Neural cell (in vitro differentiated cells): ENCODE measurements around the gene ACR.

Experiments
- EP300 ChIP-seq: fragments of 450-650 bp; conservative IDR thresholded peaks from 2 replicates; pipeline ENCODE4 v1.6.1; 2014; ENCODE audit warnings: antibody characterized with exemption, mild to moderate bottlenecking, moderate library complexity; ENCODE audit not compliant: poor library complexity, severe bottlenecking
- EZH2 ChIP-seq: fragments of 200-600, 300-800 bp; shearing (Covaris generic), sonication (generic); IDR thresholded peaks from 2 replicates; pipeline ENCODE4 v1.6.1; 2014; ENCODE audit warnings: antibody characterized with exemption, low read length, borderline replicate concordance, mild to moderate bottlenecking; ENCODE audit not compliant: insufficient read depth, poor library complexity, severe bottlenecking
- MXI1 ChIP-seq: fragments of 450-650 bp; conservative IDR thresholded peaks from 2 replicates; pipeline ENCODE4 v1.6.1; 2014; ENCODE audit warnings: antibody characterized with exemption, mild to moderate bottlenecking; ENCODE audit not compliant: poor library complexity, severe bottlenecking
- POLR2AphosphoS5 ChIP-seq: IDR thresholded peaks from 2 replicates; pipeline ENCODE4 v1.6.1; 2012
- RAD21 ChIP-seq: fragments of 450-650 bp; conservative IDR thresholded peaks from 2 replicates; pipeline ENCODE4 v1.6.1; 2014; ENCODE audit warnings: antibody characterized with exemption, mild to moderate bottlenecking, moderate library complexity
- REST ChIP-seq: IDR thresholded peaks from 2 replicates; pipeline ENCODE4 v1.6.1; 2012; ENCODE audit warnings: borderline replicate concordance
- SMC3 ChIP-seq: fragments of 450-650 bp; conservative IDR thresholded peaks from 2 replicates; pipeline ENCODE4 v1.6.1; 2014; ENCODE audit warnings: antibody characterized with exemption, mild to moderate bottlenecking, moderate library complexity; ENCODE audit not compliant: poor library complexity
- TAF1 ChIP-seq: IDR thresholded peaks from 2 replicates; pipeline ENCODE4 v1.6.1; 2012; ENCODE audit warnings: low read depth
- TF ChIP-seq, protein P1 (sequence below): fragments of 450-650 bp; IDR thresholded peaks from 2 replicates; pipeline ENCODE4 v1.5.1; 2014; ENCODE audit warnings: antibody characterized with exemption, mild to moderate bottlenecking, moderate library complexity; ENCODE audit not compliant: poor library complexity, severe bottlenecking

GRCh38 chr22:50738649-50739227 is 734 bp downstream of the ACR start:
- TF ChIP-seq, protein P1, sequence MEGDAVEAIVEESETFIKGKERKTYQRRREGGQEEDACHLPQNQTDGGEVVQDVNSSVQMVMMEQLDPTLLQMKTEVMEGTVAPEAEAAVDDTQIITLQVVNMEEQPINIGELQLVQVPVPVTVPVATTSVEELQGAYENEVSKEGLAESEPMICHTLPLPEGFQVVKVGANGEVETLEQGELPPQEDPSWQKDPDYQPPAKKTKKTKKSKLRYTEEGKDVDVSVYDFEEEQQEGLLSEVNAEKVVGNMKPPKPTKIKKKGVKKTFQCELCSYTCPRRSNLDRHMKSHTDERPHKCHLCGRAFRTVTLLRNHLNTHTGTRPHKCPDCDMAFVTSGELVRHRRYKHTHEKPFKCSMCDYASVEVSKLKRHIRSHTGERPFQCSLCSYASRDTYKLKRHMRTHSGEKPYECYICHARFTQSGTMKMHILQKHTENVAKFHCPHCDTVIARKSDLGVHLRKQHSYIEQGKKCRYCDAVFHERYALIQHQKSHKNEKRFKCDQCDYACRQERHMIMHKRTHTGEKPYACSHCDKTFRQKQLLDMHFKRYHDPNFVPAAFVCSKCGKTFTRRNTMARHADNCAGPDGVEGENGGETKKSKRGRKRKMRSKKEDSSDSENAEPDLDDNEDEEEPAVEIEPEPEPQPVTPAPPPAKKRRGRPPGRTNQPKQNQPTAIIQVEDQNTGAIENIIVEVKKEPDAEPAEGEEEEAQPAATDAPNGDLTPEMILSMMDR = no peak
- no peak for TF ChIP-seq EZH2
- TF ChIP-seq RAD21 = no peak
- TF ChIP-seq SMC3 = no peak
- TF ChIP-seq MXI1 = no peak
- TF ChIP-seq POLR2AphosphoS5 = no peak
- TF ChIP-seq REST = no peak
- no peak for TF ChIP-seq EP300
- TF ChIP-seq TAF1 = no peak
